ENCODE measurements around the gene REX1BD. TPM values are rescaled to one million over a fixed set of nuclear protein-coding genes. Genes with fewer than 3 reads are reported as not detected.

REX1BD gene
- total and polyA plus RNA-seq, 10 of the 15 experiments (the other 5 are each of a cell fraction or from before 2014, with no cell fraction given), result 1.1 to 101 (median 35.0) TPM

- TF ChIP-seq NKRF (conservative IDR thresholded peaks at IDR 0.05) (peak; percentile 83), MXI1 (IDR thresholded peaks at IDR 0.05; ENCODE audit: low read depth, low read length) (peak; percentile 96), ATF7 (IDR thresholded peaks at IDR 0.05; ENCODE audit: low read depth) (no peak), MLLT1 (IDR thresholded peaks at IDR 0.05) (peak; percentile 82), MYC (IDR thresholded peaks at IDR 0.05; ENCODE audit: insufficient read depth, insufficient read length, insufficient replicate concordance, low read length, severe bottlenecking) (peak; percentile 96), CHD1 (IDR thresholded peaks at IDR 0.05; ENCODE audit: low read depth, low read length) (no peak), NFYB (IDR thresholded peaks at IDR 0.05; ENCODE audit: insufficient read depth, low read depth, low read length) (no peak), SMC3 (IDR thresholded peaks at IDR 0.05; ENCODE audit: borderline replicate concordance, low read length) (no peak), LARP7 (IDR thresholded peaks at IDR 0.05) (peak; percentile 17; the same call in 1 of the 2 replicates), USF1 (IDR thresholded peaks at IDR 0.05; ENCODE audit: borderline replicate concordance, extremely low read length, insufficient read depth, low read depth, low read length) (peak; percentile 79), ZNF687 (IDR thresholded peaks at IDR 0.05) (peak; percentile 98), E2F4 (IDR thresholded peaks at IDR 0.05; ENCODE audit: low read depth, low read length) (peak; percentile 21; the same call in 1 of the 2 replicates), IKZF2 (IDR thresholded peaks at IDR 0.05) (peak; percentile 55 to 57; a peak in 3 of 4 replicates), NR2F1 (conservative IDR thresholded peaks at IDR 0.05) (peak; percentile 49; the same call in 1 of the 2 replicates), IKZF1 (conservative IDR thresholded peaks at IDR 0.05) (peak; percentile 21)
Measured at GRCh38 chr19:18589380-18590272, 1.0 kb downstream of the REX1BD start (continued).

Data from GM12878 (cell line).